SU-DHL-6 (cell line): ENCODE measurements around the gene SMAD7.

Experiments used
- H2AFZ ChIP-seq: fragments of 200-600 bp; sonication (generic); 2 replicates; pipeline ENCODE4 v1.6.1; 2014; ENCODE audit warnings: low read depth, mild to moderate bottlenecking, moderate library complexity, mixed read lengths, antibody characterized with exemption, low read length; ENCODE audit not compliant: severe bottlenecking
- H3F3A ChIP-seq: fragments of 200-600 bp; shearing (Covaris generic); 2 replicates; pipeline ENCODE4 v1.6.0; 2016; ENCODE audit warnings: antibody characterized with exemption, mild to moderate bottlenecking; ENCODE audit not compliant: insufficient read depth
- H3K27ac ChIP-seq: fragments of 200-600 bp; sonication (generic); 2 replicates; pipeline ENCODE4 v1.5.1; 2016; ENCODE audit warnings: low read depth, mild to moderate bottlenecking, low read length, moderate library complexity, mixed read lengths
- H3K27me3 ChIP-seq: fragments of 200-600 bp; sonication (generic), shearing (Covaris generic); 2 replicates; pipeline ENCODE4 v1.6.0; 2014; ENCODE audit warnings: mild to moderate bottlenecking, low read length
- H3K36me3 ChIP-seq: fragments of 200-600 bp; sonication (generic); 2 replicates; pipeline ENCODE4 v1.6.1; 2014; ENCODE audit warnings: mild to moderate bottlenecking, low read length, mixed read lengths
- H3K4me2 ChIP-seq: fragments of 300-600, 200-600 bp; shearing (Covaris generic), sonication (generic); 2 replicates; pipeline ENCODE4 v1.6.0; 2014; ENCODE audit warnings: low read length, low read depth, mild to moderate bottlenecking; ENCODE audit not compliant: poor library complexity, severe bottlenecking
- H3K4me3 ChIP-seq: fragments of 200-600 bp; sonication (generic); 2 replicates; pipeline ENCODE4 v1.5.1; 2014; ENCODE audit warnings: antibody characterized with exemption, low read length, mild to moderate bottlenecking, mixed read lengths; ENCODE audit not compliant: insufficient read depth, poor library complexity, severe bottlenecking
- H3K79me2 ChIP-seq: fragments of 200-600 bp; sonication (generic); 2 replicates; pipeline ENCODE4 v1.6.1; 2014; ENCODE audit warnings: mild to moderate bottlenecking, low read length, moderate library complexity; ENCODE audit not compliant: insufficient read depth
- H3K9ac ChIP-seq: fragments of 200-600 bp; sonication (generic); 2 replicates; pipeline ENCODE4 v1.7.0; 2014; ENCODE audit warnings: mild to moderate bottlenecking, low read length
- H3K9me2 ChIP-seq: fragments of 200-600 bp; sonication (generic); replicated peaks from 2 replicates; pipeline ENCODE4 v1.6.1; 2014; ENCODE audit warnings: low read length; ENCODE audit not compliant: insufficient read depth
- H3K9me3 ChIP-seq: fragments of 200-600 bp; sonication (generic); 2 replicates; pipeline ENCODE4 v1.6.1; 2014; ENCODE audit warnings: low read length, mixed read lengths; ENCODE audit not compliant: insufficient read depth
- H4K20me1 ChIP-seq: fragments of 200-600 bp; sonication (generic); 2 replicates; pipeline ENCODE4 v1.6.1; 2014; ENCODE audit warnings: low read depth, mild to moderate bottlenecking, antibody characterized with exemption, low read length, moderate library complexity, mixed read lengths
- EZH2phosphoT487 ChIP-seq: fragments of 200-600 bp; sonication (generic), shearing (Covaris generic); conservative IDR thresholded peaks from 2 replicates; pipeline ENCODE4 v1.6.1; 2018; ENCODE audit warnings: mild to moderate bottlenecking, antibody characterized with exemption, low read length, moderate library complexity, mixed read lengths
- TF ChIP-seq, protein P1 (sequence below): fragments of 200-600 bp; sonication (generic); IDR thresholded peaks from one replicate; pipeline ENCODE4 v1.5.1; 2017; ENCODE audit warnings: antibody characterized with exemption, mild to moderate bottlenecking, low read length, moderate library complexity; ENCODE audit not compliant: insufficient read depth, poor library complexity, severe bottlenecking

The SMAD7 gene

GRCh38 chr18:48915626-48916425 is 34.9 kb downstream of the SMAD7 start:
- no peaks in the 10 kb centered on the region for H3K9me3 ChIP-seq
- H4K20me1 ChIP-seq, result no peaks in the 10 kb centered on the region
- no peaks in the 10 kb centered on the region for H3K79me2 ChIP-seq
- H2AFZ ChIP-seq, result no peak overlapping the region
- TF ChIP-seq, protein P1, sequence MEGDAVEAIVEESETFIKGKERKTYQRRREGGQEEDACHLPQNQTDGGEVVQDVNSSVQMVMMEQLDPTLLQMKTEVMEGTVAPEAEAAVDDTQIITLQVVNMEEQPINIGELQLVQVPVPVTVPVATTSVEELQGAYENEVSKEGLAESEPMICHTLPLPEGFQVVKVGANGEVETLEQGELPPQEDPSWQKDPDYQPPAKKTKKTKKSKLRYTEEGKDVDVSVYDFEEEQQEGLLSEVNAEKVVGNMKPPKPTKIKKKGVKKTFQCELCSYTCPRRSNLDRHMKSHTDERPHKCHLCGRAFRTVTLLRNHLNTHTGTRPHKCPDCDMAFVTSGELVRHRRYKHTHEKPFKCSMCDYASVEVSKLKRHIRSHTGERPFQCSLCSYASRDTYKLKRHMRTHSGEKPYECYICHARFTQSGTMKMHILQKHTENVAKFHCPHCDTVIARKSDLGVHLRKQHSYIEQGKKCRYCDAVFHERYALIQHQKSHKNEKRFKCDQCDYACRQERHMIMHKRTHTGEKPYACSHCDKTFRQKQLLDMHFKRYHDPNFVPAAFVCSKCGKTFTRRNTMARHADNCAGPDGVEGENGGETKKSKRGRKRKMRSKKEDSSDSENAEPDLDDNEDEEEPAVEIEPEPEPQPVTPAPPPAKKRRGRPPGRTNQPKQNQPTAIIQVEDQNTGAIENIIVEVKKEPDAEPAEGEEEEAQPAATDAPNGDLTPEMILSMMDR, result no peak
- no peak for TF ChIP-seq EZH2phosphoT487
- no peak overlapping the region for H3K9ac ChIP-seq
- no peaks in the 10 kb centered on the region for H3K36me3 ChIP-seq
- no peak overlapping the region for H3K4me3 ChIP-seq
- H3F3A ChIP-seq, result no peaks in the 10 kb centered on the region
- no peak overlapping the region for H3K27ac ChIP-seq
- H3K27me3 ChIP-seq, result no peaks in the 10 kb centered on the region
- no peak overlapping the region for H3K4me2 ChIP-seq
- no peaks in the 10 kb centered on the region for H3K9me2 ChIP-seq

GRCh38 chr18:48914581-48915251 is 36.0 kb downstream of the SMAD7 start:
- H2AFZ ChIP-seq, result no peak overlapping the region
- no peaks in the 10 kb centered on the region for H3K9me3 ChIP-seq
- H3K27me3 ChIP-seq, result no peaks in the 10 kb centered on the region
- H3K4me3 ChIP-seq, result no peak overlapping the region
- no peaks in the 10 kb centered on the region for H3F3A ChIP-seq
- TF ChIP-seq EZH2phosphoT487, result no peak
- TF ChIP-seq, protein P1, result no peak
- no peaks in the 10 kb centered on the region for H4K20me1 ChIP-seq
- no peaks in the 10 kb centered on the region for H3K36me3 ChIP-seq
- H3K4me2 ChIP-seq, result no peak overlapping the region
- no peaks in the 10 kb centered on the region for H3K79me2 ChIP-seq
- no peak overlapping the region for H3K9ac ChIP-seq
- no peak overlapping the region for H3K27ac ChIP-seq
- H3K9me2 ChIP-seq, result no peaks in the 10 kb centered on the region

GRCh38 chr18:48913775-48914174 is 37.0 kb downstream of the SMAD7 start:
- H3K27me3 ChIP-seq, result no peaks in the 10 kb centered on the region
- H3K9ac ChIP-seq, result no peak overlapping the region
- H4K20me1 ChIP-seq, result no peaks in the 10 kb centered on the region
- H3K4me2 ChIP-seq, result no peak overlapping the region
- H3K36me3 ChIP-seq, result no peaks in the 10 kb centered on the region
- no peak overlapping the region for H3K4me3 ChIP-seq
- no peaks in the 10 kb centered on the region for H3K9me3 ChIP-seq
- H2AFZ ChIP-seq, result no peak overlapping the region
- no peaks in the 10 kb centered on the region for H3K79me2 ChIP-seq
- H3F3A ChIP-seq, result no peaks in the 10 kb centered on the region
- no peak overlapping the region for H3K27ac ChIP-seq
- H3K9me2 ChIP-seq, result no peaks in the 10 kb centered on the region
- TF ChIP-seq, protein P1, result no peak
- TF ChIP-seq EZH2phosphoT487, result no peak
